GM18526 (cell line): ENCODE measurements around the gene SRSF3.

Experiments
- POLR2A ChIP-seq: IDR thresholded peaks from 3 replicates; pipeline ENCODE4 v1.6.1; 2011; ENCODE audit not compliant: insufficient read length; ENCODE audit errors: extremely low read depth

Gene SRSF3

DNA sequence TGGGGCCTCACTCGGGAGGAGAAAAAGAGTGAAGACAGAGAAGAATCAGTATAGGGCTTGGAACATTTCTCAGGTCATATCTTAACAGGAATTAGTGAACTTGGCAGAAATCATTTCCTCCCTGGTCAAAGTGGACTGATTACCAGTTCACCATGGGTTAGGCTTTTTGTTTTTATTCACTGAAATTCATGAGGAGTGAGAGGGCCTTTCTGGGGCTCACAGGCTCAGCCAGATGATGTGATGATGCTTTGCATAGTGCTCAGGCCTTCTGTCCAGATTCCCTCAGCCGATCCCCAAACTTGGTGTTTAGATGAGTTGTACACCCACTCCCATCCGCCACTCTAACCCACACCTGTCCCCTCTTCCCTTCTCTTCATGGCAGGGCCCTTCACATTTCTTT, 32.5 kb downstream of the SRSF3 start:
- TF ChIP-seq POLR2A, result no peak

DNA sequence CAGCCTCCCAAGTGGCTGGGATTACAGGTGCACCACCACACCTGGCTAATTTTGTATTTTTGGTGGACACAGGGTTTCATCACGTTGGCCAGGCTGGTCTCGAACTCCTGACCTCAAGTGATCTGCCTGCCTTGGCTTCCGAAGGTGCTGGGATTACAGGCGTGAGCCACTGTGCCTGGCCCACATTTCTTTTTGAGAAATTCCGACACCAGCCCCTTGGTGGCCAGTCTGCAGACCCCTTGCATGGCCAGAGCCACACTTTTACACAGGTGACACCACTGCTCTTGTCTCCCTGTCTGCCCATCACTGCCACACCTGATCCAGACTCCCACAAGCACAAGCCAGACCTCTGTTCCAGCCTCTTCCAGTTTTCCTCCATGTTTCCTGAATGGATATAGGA, 33.0 kb downstream of the SRSF3 start:
- TF ChIP-seq POLR2A, result no peak

DNA sequence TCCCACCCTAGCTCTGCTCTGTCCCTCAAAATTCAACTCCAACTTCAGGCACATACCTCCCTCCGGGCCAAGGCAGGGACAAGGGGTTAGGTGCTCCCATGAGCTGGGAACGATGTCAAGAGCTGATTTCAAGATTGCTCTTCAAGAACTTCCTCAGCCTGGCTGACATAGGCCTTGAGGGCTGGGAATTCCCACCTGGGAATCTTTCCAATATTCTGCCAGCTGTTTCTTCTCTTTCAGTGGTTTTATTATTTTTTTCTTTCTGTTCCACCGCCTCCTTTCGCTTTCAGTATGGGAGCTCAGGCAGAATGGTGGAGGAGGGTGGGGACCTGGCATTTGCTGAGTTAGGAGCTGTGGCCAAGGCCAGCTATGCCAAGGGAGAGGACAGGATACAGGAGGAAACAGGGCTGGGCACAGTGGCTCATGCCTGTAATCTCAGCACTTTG, 33.7 kb downstream of the SRSF3 start:
- TF ChIP-seq POLR2A, result no peak

DNA sequence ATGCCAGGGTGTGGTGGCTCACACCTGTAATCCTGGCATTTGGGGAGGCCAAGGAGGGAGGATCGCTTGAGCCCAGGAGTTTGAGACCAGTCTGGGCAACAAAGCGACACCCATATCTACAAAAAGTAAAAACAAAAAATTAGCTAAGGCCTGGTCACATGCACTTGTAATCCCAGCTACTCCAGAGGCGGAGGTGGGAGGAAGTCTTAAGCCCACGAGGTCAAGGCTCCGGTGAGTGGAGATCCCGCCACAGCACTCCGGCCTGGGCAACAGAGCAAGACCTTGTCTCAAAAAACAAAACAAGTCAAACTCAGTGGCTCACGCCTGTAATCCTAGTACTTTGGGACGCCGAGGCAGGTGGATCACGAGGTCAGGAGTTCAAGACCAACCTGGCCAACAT, 35.6 kb downstream of the SRSF3 start:
- no peak for TF ChIP-seq POLR2A

DNA sequence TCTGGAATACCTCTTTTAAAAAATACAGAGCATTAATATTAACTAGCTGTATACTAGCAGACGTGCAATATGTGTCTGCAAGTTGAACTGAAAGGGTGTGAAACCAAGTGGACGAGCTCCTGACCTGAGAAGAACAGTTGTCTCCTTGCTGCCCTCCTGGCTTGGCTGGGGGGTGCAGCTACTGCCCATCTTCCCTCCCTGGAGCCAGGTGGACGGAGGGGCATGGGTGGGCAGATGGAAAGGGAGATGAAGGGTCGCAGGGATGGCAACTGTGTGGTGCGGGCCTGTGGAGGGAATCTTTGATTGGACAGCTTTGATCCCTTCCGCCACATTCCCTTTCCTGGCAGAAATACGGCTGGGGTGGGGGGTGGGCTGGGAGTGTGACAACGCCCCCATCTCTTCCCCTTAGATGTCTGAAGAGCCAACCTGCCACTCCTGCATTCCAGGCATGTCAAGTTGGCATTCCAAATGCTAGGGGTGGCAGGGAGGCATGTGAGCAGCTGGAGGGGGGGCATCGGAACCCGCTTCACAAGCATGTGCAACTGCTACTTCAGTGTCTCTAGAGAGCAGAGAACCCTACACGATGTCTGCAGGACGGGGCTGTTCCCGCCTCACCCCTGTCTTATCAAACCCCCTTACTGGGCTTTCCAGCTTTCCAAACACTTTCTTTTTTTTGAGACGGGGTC, 37.3 kb downstream of the SRSF3 start:
- no peak for TF ChIP-seq POLR2A

DNA sequence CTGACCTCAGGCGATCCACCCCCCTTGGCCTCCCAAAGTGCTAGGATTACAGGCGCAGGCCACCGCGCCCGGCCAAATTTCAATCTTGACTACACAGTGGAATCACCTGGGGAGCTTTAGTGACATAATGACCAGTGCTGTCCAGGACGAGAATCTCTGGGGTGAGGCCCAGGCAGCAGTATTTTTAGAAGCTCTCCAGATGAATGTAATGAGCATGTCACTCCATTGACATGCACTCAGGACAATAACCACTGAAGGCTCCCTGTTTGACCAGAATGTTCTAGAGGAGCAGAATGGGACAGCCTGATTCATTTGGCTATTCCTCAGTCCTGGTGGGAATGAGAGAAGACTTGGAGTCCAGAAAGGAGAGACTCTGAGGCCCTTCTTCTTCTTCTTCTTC, 39.2 kb downstream of the SRSF3 start:
- TF ChIP-seq POLR2A, result no peak

DNA sequence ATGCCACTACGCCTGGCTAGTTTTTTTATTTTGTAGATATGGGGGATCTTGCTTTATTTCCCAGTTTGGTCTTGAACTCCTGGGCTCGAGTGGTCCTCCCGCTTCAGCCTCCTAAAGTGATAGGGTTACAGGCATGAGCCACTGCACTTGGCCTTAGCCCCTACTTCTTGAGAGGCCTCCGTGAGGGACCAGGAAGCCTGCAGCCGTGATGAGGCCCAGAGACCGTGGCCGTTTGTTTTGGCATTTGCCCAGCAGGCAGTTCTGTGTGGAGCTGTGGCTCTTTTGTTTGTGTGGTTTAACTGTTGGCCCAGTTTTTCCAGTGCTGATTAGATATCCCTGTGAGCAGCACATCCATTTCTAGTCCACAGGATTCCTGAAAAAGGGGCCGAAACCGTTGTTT, 39.8 kb downstream of the SRSF3 start:
- TF ChIP-seq POLR2A, result no peak

DNA sequence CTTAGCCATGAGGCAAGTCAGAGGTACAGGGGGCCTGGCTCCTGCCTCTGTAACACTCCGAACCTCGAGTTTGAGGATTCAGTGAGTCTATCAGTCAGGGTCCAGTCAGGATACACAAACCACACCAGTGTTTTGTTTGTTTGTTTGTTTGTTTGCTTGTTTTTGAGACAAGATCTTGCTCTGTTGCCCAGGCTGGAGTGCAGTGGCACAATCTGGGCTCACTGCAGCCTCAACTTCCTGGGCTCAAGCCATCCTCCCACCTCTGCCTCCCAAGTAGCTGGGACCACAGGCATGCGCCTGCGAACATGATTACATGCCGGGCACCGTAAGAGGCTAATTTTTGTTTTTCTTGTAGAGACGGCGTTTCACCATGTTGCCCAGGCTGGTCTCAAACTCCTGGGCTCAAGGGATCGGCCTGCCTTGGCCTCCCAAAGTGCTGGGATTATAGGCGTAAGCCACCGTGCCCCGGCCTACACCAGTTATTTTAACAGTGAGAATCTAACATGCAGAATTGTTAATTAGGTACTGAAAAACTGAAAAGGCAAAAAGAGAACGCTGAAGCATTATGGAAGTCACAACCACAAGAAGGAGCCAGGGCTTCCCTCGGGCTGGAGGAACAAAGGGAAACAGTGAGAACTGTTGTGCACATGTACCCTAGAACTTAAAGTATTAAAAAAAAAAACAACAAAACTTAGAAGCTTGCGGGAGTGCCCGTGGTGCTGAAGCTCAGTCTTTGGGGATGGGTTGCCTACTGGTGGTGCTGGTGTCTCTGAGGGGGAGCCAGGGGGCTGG, 40.4 kb downstream of the SRSF3 start:
- no peak for TF ChIP-seq POLR2A

DNA sequence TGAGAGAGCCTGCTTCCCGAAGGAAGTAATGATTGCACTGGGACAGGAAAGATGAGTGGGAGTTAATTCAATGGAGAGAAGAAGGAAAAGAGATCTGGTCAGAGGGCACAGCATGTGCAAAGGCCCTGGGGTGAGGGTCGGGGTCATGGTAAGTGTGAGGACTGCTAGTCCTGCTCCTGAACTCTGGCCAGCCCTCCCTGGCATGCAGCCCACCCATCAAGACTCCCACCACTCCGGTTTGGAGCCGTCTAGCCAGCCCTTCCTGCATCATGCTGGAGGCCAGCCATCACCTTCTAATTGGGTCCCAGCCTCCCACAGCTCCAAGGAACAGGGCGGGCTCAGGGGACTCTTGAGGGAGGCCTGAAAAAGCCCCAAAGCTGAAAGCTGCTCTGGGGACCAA, 42.1 kb downstream of the SRSF3 start:
- TF ChIP-seq POLR2A, result no peak

DNA sequence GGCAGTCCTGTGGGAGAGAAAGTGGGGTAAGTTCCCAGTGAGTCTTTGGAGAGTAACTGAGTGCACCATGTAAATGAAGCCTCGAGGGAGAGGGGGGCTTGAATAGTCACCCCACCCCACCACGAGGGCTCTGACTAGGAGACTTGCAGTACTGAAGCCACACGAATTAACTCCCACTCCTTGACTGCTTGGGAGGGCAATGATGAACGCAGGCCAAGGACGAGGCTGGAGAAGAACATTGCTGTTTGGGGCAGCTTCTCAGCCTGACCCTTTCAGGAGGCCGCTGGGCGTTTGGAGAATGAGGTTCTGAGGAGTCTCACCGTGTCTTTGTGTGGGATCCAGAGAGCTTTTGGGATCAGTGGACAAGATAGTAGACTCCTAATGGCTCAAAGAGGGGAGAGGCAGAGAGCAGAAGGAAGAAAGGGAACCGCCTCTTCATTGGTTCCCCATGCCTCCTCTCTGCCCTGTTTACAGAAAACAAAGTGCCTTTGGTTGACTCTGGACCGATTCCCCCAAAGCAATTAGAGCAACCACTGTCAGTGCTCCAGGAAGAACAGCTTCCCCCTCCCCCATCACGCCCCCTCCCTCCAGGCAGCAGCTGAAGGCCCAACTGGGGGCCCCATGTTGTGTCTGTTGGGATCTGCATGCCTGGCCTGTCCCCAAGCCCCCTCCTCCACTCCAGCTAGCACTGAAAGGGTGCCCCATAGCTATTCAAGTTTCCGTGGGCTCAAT, 42.7 kb downstream of the SRSF3 start:
- no peak for TF ChIP-seq POLR2A

DNA sequence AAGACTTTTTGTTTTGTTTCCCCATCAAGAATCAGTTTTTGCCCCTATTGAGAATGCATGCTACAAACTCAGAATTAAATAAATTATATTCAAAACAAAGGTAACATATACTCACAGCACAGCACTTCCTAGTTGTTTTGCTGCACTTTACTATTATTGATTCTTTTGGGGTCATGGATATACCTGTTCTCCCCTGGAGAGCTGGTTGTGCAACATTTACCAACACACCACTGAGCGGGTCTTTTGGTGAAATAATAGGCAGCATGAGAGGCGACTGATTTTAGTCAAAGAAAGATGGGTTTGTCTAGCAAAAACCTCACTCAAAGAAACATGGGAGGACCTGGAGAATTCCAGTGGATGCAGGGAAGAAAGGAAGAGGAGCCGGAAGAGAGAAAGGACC, 44.4 kb downstream of the SRSF3 start:
- no peak for TF ChIP-seq POLR2A

DNA sequence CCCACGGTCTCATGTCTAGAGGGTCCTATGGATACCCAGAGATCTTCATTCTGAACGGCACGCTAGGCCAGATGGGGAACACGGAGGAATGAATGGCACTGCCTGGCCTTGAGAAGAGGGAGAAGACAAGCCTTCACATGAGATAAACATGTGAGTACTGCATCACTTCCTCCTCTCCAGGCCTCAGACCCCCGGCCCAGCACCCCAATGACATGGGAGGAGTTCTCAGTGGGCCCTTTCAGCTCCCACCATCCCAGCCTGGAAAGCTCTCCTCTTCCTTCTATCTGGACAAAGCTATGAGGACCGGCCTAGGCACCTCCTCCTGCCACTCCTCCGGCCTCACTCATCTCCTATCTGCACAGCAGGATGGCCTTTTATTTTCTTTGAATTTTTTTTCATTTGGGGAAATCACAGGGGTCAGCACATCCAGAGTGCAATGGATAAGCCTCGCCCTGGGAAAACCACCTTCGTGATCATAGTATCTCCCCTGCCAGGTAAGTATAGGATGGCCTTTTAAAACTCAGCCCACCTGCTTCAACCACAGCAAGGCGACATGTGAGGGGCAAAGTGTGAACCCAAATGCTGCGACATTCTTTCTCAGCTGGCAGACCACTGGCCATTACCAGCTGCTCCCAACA, 45.1 kb downstream of the SRSF3 start:
- no peak for TF ChIP-seq POLR2A

DNA sequence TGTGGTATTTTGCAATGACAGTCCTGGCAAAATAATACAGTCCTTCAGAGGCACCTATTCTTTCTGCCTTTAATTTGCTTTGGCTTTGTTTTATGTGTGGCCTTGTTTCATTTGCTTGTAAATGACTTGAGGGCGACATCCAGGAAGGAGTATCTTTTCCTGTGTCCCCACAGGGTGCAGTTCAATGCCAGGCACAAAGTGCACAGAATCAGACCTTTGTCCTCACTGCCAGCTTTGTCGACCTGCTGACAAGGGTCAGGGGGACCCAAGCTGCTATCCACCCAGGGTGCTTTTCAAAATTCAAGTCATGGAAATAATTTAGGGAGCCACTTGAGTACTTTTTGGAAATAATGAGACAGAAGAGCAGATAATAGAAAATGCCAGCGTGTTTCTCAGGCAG, 47.4 kb downstream of the SRSF3 start:
- no peak for TF ChIP-seq POLR2A

DNA sequence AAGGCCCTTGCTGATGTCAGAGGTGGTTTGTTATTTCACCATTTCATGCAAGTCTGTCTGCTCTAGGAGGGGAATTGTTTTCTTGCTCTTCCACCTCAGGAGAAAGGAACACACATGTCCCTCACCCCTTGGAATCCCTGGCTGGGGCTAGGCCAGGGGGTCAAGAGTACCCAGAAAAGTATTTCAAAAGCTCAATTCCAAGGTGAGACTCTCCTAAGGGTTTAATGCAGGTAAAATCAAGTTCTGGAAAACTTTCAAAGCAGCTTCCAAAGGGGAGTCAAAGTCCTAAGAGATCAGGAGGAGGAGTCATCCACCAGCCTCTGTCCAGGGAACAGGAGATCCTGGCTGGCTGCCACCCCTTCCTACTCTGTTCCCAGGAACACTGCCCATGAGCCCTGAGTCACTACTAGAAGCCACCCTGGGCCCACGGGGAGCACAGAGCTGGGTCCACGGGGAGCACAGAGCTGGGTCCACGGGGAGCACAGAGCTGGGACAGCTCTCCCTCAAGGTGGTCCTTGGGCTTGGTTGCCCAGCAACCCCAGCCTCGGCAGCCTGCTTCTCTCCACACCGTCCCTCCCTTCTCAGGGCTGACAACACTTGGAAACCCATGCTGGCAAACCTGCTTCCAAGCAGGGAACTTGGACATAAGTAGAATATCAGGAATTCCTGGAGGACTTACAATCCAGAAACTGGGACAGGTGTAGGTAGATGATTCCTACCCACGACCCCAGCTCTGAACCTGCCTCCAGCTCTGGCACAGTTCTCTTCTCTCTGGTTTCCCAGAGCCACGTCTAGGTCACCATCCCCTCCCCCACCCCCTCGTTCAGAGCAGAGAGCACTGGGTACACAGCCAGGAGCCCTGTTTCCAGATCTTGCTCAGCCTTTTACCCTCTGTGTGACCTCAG, 49.0 kb downstream of the SRSF3 start:
- TF ChIP-seq POLR2A, result no peak

DNA sequence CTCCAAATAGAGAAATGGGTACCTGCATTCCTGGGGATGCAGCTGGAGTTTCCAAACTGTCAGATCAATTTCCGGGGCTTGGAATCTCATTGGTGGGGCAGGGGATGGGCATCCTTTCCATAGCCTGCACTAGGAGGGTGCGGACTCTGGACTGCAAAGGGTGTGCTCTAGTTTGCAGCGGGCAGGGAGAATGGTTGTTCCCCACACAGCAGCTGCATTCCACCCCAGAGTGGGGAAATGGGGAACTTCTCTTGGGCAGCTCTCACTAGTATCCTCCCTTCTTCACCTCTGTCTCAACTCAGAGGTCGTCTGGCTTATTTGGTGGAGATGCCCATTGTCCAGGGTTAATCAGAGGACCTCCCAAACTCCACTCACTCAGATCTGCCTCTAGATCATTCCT, 49.8 kb downstream of the SRSF3 start:
- TF ChIP-seq POLR2A, result no peak

DNA sequence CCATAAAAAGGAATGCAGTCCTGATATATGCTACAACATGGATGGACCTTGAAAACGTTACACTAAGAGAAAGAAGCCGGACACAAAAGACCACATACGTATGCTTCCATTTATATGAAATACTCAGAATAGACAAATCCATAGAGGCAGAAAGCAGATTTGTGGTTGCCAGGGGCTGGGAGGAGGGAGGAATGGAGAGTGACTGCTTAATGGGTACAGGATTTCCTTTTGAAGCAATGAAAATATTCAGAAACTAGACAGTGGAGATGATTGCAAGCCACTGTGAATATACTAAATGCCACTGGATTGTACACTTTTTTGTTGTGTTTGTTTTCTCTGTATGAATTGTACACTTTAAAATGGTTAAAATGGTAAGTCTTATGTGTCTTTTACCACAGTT, 54.9 kb downstream of the SRSF3 start:
- TF ChIP-seq POLR2A, result no peak
